Measurements from ENCODE around the gene PALD1.

- TF ChIP-seq PKNOX1 (IDR thresholded peaks at IDR 0.05): no peak
- no peak for TF ChIP-seq HDGF (IDR thresholded peaks at IDR 0.05; ENCODE audit: borderline replicate concordance)
- TF ChIP-seq TARDBP (IDR thresholded peaks at IDR 0.05): no peak
- TF ChIP-seq SP1 (IDR thresholded peaks at IDR 0.05): no peak
- no peak for TF ChIP-seq SUZ12 (IDR thresholded peaks at IDR 0.05)
- no peak for TF ChIP-seq BHLHE40 (IDR thresholded peaks at IDR 0.05; ENCODE audit: borderline replicate concordance)
- no peak for TF ChIP-seq L3MBTL2 (conservative IDR thresholded peaks at IDR 0.05)
- no peak for TF ChIP-seq FOXM1 (IDR thresholded peaks at IDR 0.05; ENCODE audit: borderline replicate concordance)
- no peak for TF ChIP-seq NFRKB (IDR thresholded peaks at IDR 0.05)
- TF ChIP-seq ZNF384 (IDR thresholded peaks at IDR 0.05): no peak
- no peak for TF ChIP-seq ELF4 (IDR thresholded peaks at IDR 0.05)
- TF ChIP-seq FOXK2 (IDR thresholded peaks at IDR 0.05): no peak
- no peak for TF ChIP-seq FOXA1 (IDR thresholded peaks at IDR 0.05)
Measured at GRCh38 chr10:70578371-70578947, 99.9 kb downstream of the PALD1 start.

All from HEK293T (cell line).